Kidney epithelial cell (primary cell): ENCODE results near the gene DEPDC1. TPM values are rescaled to one million over a fixed set of nuclear protein-coding genes. Genes with fewer than 3 reads are reported as not detected.

Source experiments
- DNase-seq: peaks from one replicate; pipeline ENCODE4 v3.0.0-alpha.2; 2010; ENCODE audit warnings: low read depth
- H3K27me3 ChIP-seq: 2 replicates; pipeline ENCODE4 v1.6.0; 2011; ENCODE audit warnings: low read length; ENCODE audit not compliant: control insufficient read depth, insufficient read depth
- H3K36me3 ChIP-seq: 2 replicates; pipeline ENCODE4 v1.5.1; 2011; ENCODE audit warnings: low read length; ENCODE audit not compliant: control insufficient read depth, insufficient read depth
- H3K4me3 ChIP-seq: 2 replicates; pipeline ENCODE4 v1.5.1; 2011; ENCODE audit warnings: low read depth, mild to moderate bottlenecking, control low read depth, low read length
- total RNA-seq: library from RNA; depleted of rRNA; stranded (reverse); fragments of >200 nt; gene quantifications from 2 replicates; pipeline ENCODE4 v1.2.3, GENCODE V29; 2015
- TF ChIP-seq, protein P1 (sequence below): IDR thresholded peaks from 2 replicates; pipeline ENCODE4 v1.5.1; 2011; ENCODE audit warnings: mild to moderate bottlenecking, moderate library complexity, low read length, control low read depth, inconsistent platforms; ENCODE audit not compliant: insufficient read depth, poor library complexity, severe bottlenecking

Gene DEPDC1
- total RNA-seq, 1 donor from 2014 or later, result 10.7 TPM

DNA sequence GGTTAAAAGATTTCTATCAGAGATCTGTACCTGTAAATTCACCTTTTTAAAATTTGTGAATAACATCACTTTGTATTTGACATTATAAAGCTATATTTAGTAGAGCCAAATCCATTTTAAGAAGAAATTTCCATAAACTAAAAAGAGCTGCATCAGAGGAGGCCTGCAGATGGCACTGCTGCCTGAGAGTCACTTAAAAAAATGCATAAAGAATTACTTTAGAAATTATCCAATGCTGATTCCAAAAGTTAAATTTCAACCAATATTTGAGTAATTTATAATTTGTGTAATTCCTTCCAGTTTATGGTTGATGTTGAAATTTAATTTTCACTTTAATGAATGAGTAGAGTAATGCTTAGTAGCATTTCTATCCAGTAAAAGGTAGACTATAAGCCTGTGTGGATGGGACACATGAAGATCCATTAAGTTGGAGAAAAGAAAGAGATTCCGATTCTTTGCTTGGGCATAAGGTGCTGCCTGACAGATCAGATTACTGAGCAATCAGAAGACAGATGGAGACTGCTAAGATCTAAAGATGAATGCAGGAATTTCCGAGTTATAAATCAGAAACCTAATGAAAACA is 26.4 kb downstream of the DEPDC1 start:
- no peak for DNase-seq
- H3K36me3 ChIP-seq, result no peaks in the 10 kb centered on the region
- no peak overlapping the region for H3K4me3 ChIP-seq
- no peaks in the 10 kb centered on the region for H3K27me3 ChIP-seq
- TF ChIP-seq, protein P1, sequence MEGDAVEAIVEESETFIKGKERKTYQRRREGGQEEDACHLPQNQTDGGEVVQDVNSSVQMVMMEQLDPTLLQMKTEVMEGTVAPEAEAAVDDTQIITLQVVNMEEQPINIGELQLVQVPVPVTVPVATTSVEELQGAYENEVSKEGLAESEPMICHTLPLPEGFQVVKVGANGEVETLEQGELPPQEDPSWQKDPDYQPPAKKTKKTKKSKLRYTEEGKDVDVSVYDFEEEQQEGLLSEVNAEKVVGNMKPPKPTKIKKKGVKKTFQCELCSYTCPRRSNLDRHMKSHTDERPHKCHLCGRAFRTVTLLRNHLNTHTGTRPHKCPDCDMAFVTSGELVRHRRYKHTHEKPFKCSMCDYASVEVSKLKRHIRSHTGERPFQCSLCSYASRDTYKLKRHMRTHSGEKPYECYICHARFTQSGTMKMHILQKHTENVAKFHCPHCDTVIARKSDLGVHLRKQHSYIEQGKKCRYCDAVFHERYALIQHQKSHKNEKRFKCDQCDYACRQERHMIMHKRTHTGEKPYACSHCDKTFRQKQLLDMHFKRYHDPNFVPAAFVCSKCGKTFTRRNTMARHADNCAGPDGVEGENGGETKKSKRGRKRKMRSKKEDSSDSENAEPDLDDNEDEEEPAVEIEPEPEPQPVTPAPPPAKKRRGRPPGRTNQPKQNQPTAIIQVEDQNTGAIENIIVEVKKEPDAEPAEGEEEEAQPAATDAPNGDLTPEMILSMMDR, result peak; percentile 76

- no peaks in the 10 kb centered on the region for H3K27me3 ChIP-seq
- TF ChIP-seq, protein P1, result no peak
- no peak overlapping the region for H3K4me3 ChIP-seq
- H3K36me3 ChIP-seq, result no peaks in the 10 kb centered on the region
- DNase-seq, result no peak
Observed at GRCh38 chr1:68464891-68465290, 32.0 kb downstream of the DEPDC1 start.

DNA sequence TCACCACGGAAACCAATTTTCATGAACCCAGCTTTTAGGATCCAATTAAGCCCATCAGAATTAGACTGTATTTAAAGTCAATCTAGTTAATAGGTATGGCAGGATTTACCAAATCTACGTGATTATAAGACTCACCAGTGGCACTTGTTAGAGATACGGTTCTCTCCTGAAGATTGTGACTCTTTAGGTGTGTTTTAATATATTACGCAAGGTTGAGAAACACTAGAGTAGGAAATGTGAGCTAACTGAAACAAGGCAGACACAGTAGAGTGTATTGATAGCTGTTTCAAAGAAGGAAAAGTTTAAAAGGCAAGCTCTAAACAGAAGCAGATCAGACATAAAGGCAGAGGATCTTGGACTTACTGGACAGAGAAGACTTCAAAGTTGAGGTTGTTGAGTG is 35.9 kb downstream of the DEPDC1 start:
- Histone ChIP-seq H3K27me3 (no peaks in the 10 kb centered on the region), H3K36me3 (no peaks in the 10 kb centered on the region), H3K4me3 (no peak overlapping the region)
- TF ChIP-seq, protein P1, result no peak
- no peak for DNase-seq

DNA sequence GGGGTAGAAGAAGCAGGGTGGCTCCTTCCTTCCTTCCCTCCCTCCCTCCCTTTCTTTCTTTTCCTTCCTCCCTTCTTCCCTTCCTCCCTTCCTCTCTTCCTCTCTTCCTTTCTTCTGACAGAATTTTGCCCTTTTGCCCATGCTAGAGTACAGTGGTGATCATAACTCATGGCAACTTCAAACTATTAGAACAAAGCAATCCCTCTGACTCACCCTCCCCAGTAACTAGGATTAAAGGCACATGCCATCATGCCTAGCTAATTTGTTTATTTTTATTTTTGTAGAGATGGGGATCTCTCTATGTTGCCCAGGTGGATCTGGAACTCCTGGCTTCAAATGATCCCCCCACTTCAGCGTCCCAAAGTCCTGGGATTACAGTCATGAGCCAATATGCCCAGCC is 37.1 kb downstream of the DEPDC1 start:
- Histone ChIP-seq H3K36me3 (no peaks in the 10 kb centered on the region), H3K27me3 (no peaks in the 10 kb centered on the region), H3K4me3 (no peak overlapping the region)
- DNase-seq, result no peak
- TF ChIP-seq, protein P1, result no peak

- H3K27me3 ChIP-seq, result no peaks in the 10 kb centered on the region
- TF ChIP-seq, protein P1, result no peak
- no peaks in the 10 kb centered on the region for H3K36me3 ChIP-seq
- no peak for DNase-seq
- no peak overlapping the region for H3K4me3 ChIP-seq
Observed at GRCh38 chr1:68459091-68459490, 37.8 kb downstream of the DEPDC1 start.

- no peak for DNase-seq
- TF ChIP-seq, protein P1, result no peak
Observed at GRCh38 chr1:68456202-68456601, 40.7 kb downstream of the DEPDC1 start.

More at GRCh38 chr1:68456202-68456601, 40.7 kb downstream of the DEPDC1 start:
- no peak overlapping the region for H3K4me3 ChIP-seq
- no peaks in the 10 kb centered on the region for H3K36me3 ChIP-seq
- no peaks in the 10 kb centered on the region for H3K27me3 ChIP-seq
